NCI-H128 (cell line): ENCODE measurements around the gene PHACTR2.
"Not testable (repeated sequence)": the region's sequence is repeated elsewhere in the genome, so short reads cannot be mapped to it uniquely, and the experiment has no call there.

Experiments
- DNase-seq: peaks from one replicate; lab custom pipeline; 2025; ENCODE audit not compliant: unreplicated experiment; lab: John Stamatoyannopoulos, UW

PHACTR2 gene

DNA sequence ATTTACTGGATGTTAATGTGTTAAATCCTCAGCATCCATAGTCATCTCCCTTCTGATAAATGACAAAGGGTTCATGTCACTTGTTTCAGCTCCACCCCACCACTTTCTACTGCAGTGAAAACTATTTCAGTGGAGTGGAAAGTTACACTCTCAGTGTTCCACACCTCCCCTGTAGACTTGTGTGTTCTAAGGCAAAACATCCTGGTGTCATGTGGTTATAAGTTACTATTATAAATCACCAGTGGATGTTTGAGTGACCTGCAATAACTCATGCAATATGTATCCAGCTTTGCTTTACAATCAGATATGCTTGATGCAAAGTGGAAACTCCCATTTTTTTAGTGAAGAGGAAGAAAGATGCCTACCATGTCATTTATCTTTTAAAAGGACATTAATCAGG, 83.3 kb downstream of the PHACTR2 start:
- DNase-seq: no peak

GRCh38 chr6:143762126-143762525, 84.4 kb downstream of the PHACTR2 start:
- DNase-seq: no peak

DNA sequence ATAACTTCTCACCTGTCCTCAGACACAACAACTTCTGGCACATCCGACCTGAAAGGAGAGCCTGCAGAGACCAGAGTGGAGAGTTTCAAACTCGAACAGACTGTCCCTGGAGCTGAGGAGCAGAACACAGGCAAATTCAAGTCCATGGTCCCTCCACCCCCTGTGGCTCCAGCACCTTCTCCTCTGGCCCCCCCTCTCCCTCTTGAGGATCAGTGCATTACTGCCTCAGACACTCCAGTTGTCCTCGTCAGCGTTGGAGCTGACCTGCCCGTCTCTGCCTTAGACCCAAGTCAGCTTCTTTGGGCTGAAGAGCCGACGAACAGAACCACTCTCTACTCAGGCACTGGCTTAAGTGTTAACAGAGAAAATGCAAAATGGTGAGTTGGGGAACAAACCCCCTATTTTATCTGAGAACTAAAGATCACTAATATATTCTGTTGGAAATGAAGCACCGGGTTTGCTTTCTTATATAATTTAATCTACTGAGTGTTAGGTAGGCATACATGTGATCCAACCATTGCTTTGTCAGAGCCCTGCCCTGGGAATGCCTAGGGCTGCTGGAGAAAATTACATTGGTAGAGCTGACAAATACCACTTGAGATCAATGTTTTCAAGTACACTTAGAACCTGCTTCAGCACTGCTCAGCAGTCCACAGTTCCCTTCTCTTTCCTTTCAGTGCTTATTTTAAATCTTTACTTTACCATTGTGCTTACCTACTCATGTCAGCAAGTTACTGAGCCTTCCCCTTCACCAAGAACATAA, 87.8 kb downstream of the PHACTR2 start:
- no peak for DNase-seq

DNA sequence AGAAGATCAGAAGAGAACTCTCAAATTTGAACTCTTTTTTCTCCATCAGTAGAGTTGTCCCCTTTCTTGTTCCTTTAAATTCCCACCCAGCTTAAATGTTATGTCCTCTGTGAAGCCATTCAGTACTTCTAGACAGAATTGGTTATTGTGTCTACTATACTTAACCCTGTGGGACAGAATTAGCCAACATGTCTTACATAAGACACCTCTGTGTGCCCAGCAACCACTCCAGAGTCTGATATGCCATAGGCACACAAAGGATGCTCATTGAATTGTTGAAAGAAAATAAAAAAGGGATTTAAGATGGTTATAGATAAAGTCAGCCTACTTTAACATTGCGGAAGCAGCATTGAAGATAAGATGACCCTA, 88.4 kb downstream of the PHACTR2 start:
- DNase-seq: no peak

- no peak for DNase-seq
These were observed 89.7 kb downstream of the PHACTR2 start for GRCh38 chr6:143767433-143767832.

DNA sequence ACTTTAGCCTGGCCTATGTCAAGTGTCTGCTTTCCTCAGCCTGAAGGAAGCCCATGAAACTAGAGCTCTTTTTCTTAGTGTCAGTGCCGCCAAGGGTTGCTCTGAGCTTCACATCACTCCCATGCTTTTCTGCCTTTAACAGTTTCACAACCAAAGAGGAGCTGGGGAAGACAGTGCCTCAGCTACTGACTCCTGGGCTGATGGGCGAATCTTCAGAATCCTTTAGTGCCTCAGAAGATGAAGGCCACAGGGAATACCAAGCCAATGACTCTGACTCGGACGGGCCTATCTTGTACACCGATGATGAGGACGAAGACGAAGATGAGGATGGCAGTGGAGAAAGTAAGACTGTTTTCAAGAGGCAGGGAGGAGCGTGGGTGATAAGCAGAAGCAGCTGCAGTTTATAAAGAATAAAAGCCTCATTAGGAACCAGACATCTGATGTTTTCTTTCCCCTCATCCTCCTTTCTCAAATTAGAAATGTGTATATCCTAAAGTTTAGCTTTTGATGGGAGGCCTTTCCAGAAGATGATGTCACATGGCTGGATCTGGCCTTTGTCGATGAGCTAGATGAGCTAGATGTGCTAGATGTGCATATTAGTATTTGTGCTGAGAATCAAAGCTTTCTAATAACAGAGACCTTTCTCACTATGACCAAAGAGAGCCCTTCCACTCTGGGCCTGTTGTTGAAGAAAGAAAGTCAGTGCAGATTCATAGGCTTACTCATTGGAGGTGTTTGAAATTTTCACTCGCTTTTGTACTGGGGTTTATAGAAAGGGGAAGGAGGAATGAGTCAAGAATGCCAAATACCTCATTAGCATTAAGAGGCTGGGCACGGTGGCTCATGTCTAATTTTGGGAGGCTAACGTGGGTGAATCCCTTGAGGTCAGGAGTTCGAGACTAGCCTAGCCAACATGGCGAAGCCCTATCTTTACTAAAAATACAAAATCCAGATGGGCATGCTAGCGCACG, 94.6 kb downstream of the PHACTR2 start:
- no peak for DNase-seq

DNA sequence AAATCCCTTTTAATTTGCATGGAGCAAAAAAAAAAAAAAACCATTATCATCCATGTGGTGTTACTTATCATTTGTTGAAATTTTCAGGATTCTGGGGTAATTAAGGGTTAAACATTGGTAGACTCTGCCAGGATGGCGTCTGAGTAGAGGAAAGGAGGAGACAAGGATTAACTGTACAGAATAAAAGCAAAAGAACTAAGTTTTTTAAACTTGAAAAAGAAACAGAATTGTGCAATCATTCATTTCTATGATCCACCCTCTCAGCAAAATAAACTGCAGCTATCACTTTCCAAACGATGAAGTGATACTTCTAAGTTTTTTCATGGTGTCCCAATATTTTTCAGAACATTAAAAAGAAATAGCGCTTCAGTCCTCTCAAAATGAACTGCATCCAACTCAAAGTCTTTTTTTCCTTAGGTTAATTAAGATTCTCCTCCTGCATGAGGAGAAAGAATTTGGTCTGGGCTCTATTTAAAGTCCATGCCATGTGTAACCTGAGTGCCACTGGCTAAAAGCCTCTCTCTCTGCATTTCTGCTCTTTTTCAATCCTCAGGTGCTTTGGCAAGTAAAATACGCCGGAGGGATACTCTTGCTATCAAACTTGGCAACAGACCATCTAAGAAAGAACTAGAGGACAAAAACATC, 95.9 kb downstream of the PHACTR2 start:
- no peak for DNase-seq

- DNase-seq: no peak
These were observed 96.6 kb downstream of the PHACTR2 start for GRCh38 chr6:143774347-143774746.

DNA sequence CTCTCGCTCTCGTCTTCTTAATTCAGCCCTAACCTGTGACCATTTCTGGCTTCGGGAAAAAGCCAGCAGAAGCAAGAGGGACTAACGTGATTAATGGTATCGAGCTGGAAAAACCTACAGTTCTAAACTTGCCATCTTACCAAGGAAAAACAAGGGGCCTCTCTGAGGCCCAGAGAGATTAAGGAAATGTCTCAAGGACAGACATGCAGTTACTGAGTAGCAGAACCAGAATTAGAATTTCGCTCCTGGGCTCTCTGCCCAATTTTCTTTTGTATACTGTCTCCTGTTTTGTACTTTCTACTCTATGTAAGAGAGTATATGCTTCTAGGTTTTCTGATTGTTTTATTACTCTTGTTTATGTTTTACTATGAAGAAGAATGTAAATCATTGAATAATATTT, 97.6 kb downstream of the PHACTR2 start:
- no peak for DNase-seq

GRCh38 chr6:143778926-143779325, 101.2 kb downstream of the PHACTR2 start:
- no peak for DNase-seq

DNA sequence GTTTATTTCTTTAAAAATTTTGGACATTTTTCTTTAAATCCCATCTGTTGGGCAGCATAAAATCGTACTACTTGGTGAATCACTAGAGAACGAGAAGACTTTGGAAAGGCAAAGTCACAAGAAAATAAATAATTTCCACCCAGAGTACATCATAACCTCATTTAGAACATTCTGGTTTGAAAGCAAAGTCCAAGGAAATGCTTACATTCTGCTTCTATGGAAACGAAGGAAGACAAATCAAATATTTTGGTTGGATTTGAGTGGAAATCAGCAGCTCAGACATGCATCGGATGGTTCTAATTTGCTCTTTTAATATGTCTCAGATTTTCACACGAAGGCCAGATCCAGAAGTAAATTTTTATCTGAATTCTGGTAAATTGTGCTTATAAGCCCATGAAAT, 104.7 kb downstream of the PHACTR2 start:
- DNase-seq: no peak

GRCh38 chr6:143783077-143783476, 105.3 kb downstream of the PHACTR2 start:
- DNase-seq: no peak

DNA sequence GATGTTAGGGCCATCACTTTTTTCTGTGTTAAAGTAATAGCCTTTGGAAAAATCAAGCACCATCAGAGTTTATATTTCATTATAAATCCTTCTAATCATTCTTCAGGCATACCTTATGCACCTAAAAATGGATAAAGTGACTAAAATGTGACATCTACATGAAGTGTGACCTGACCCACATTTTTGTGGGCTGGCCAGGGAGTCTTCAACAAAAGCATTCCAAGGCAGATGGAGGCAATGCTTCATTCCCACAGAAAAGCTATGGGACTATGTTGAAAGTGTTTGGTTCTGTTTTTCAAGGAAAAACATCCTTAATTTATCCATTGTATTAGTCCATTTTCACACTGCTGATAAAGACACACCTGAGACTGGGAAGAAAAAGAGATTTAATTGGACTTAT, 106.6 kb downstream of the PHACTR2 start:
- no peak for DNase-seq

DNA sequence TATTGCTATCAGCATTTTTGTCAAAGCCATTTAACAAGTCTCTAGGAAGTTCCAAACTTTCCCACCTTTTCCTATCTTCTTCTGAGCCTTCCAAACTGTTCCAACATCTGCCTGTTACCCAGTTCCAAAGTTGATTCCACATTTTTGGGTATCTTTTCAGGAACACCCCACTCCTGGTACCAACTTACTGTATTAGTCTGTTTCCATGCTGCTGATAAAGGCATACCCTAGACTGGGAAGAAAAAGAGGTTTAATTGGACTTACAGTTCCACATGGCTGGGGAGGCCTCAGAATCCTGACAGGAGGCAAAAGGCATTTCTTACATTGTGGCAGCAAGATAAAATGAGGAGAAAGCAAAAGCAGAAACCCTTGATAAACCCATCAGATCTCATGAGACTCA, 108.6 kb downstream of the PHACTR2 start:
- not testable (repeated sequence) for DNase-seq

DNA sequence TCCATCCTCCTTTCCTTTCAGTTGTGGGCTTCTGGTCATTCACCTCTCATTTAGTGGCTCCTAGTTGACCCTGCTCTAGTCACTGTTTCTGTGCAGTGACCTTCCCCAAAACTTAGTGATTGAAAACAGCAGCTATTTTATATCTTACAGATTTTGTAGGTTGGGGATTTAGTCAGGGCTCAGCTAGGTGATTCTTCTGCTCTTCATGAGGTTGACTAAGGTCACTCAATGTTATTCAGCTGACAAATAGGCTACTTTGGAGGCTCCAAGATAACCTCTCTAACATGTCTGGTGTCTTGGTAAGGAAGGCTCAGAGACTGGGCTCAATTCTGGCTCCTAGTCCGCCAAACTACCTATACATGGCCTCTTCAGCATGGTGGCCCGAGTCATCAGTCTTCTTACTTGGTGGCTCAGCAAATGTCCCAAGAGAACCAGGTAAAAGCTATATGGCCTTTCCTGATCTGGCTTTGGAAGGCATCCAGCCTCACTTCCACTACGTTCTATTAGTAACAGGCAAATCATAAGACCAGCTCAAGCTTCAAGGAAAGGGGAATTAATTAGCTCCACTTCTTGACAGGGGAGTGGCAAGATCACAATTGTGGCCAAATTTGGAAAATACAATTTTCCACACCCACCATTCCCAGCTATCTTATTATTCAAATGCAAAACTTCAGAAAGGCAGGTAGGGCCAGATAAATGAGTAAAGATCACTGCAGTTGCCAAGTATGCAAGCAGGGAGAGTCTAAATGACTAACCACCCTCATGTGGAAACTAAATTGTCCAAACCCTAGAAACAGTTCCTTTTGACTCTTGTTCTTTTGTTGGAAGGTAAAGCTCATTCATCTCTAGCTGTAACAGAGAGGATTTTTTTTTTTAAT, 114.9 kb downstream of the PHACTR2 start:
- no peak for DNase-seq

DNA sequence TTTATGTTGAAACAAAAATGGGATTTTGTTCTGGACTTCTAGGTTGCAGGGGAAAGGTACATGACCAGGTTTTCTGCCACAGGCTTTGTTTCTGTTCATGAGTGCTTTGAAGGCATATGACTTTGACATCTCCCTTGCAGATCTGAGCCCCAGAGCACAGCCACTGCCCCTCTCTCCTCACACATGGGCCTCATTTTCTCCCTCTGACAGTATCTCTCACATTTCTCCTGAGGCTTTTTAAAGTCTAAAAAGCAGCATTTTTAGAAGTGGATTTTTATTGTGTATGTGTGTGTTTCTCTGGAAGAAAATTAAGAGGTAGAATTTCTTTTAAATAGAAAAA, 115.5 kb downstream of the PHACTR2 start:
- DNase-seq: no peak

GRCh38 chr6:143796551-143796950, 118.8 kb downstream of the PHACTR2 start:
- not testable (repeated sequence) for DNase-seq

DNA sequence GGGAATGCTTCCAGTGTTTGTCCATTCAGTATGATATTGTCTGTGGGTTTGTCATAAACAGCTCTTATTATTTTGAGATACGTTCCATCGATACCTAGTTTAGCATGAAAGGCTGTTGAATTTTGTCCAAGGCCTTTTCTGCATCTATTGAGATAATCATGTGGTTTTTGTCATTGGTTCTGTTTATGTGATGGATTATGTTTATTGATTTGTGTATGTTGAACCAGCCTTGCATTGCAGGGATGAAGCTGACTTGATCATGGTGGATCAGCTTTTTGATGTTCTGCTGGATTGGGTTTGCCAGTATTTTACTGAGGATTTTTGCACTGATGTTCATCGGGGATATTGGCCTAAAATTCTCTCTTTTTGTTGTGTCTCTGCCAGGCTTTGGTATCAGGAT, 120.7 kb downstream of the PHACTR2 start:
- not testable (repeated sequence) for DNase-seq

DNA sequence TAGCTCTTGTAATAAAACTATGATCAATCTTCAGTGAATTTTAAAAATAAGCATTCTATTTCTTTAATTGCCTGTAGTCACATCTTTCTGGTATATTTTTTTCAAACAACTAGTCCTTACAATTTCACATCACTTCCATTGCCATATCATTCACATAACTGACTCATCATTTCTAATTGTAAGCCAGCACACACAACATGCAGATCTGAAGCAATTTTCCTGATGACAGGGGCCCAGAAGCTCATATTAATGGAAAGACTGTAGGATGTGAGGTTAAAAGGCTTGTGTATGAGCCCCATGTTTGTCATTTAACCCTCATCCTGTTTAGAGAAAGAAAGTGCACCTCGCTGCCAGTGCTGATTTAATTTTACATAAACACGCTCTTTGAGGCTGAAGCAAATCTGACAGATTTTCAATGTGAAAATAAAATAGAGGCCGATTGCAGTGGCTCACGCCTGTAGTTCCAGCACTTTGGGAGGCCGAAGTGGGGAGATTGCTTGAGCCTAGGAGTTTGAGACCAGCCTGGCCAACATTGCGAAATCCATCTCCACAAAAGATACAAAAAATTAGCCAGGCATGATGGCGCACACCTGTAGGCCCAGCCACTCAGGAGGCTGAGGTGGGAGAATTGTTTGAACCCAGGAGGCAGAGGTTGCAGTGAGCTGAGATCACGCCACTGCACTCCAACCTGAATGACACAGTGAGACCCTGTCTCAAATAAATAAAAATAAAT, 125.2 kb downstream of the PHACTR2 start:
- no peak for DNase-seq
